Sigmoid colon (tissue), 7 donors: ENCODE measurements around the gene GRAMD1A. TPM values are rescaled to one million over a fixed set of nuclear protein-coding genes. Genes with fewer than 3 reads are reported as not detected.

Experiments
- DNase-seq: peaks from one replicate; pipeline ENCODE4 v3.0.0-alpha.2; 2019
- H3K27ac ChIP-seq, 4 donors: fragments of 200-600 bp; sonication (generic); one replicate each; pipeline ENCODE4 v1.5.1; 2016 to 2019; ENCODE audit warnings: mild to moderate bottlenecking in 1 of 4
- H3K27me3 ChIP-seq, 3 donors: fragments of 200-600 bp; sonication (generic); one replicate each; pipeline ENCODE4 v1.5.1; 2019; ENCODE audit warnings: mild to moderate bottlenecking in 1 of 3
- H3K36me3 ChIP-seq, 4 donors: fragments of 200-600 bp; sonication (generic); one replicate each; pipeline ENCODE4 v1.5.1; 2016 to 2019
- H3K4me1 ChIP-seq, 4 donors: fragments of 200-600 bp; sonication (generic); one replicate each; pipeline ENCODE4 v1.5.1; 2017 to 2019
- H3K4me3 ChIP-seq, 4 donors: fragments of 200-600 bp; sonication (generic); one replicate each; pipeline ENCODE4 v1.5.1; 2017 to 2019; ENCODE audit warnings: mild to moderate bottlenecking in 2 of 4, moderate library complexity in 1 of 4
- H3K9me3 ChIP-seq, 4 donors: fragments of 200-600 bp in 3 of 4; sonication (generic) in 3 of 4; one replicate each; pipeline versions ENCODE4 v1.5.1 to v1.6.1; 2013 to 2019
- CTCF ChIP-seq, 4 experiments: fragments of 450-650 bp in 3 of 4; fragments of 200-600 bp in 1 of 4; IDR thresholded peaks; one replicate each; pipeline ENCODE4 v1.5.1; 2016 to 2019; ENCODE audit warnings: antibody characterized with exemption in 4 of 4, mild to moderate bottlenecking in 3 of 4, moderate library complexity in 2 of 4
- EP300 ChIP-seq, 4 donors: sonication (generic); formaldehyde crosslinking; IDR thresholded peaks; one replicate each; pipeline ENCODE4 v1.6.1; 2017; ENCODE audit warnings: antibody characterized with exemption in 4 of 4
- POLR2A ChIP-seq, 2 donors: fragments of 450-650 bp; IDR thresholded peaks; one replicate each; pipeline ENCODE4 v1.6.1; 2016; ENCODE audit warnings: antibody characterized with exemption in 2 of 2, mild to moderate bottlenecking in 2 of 2, moderate library complexity in 2 of 2
- POLR2AphosphoS5 ChIP-seq, 4 donors: sonication (generic); formaldehyde crosslinking; IDR thresholded peaks; one replicate each; pipeline ENCODE4 v1.6.1; 2017; ENCODE audit warnings: antibody characterized with exemption in 4 of 4
- WGBS, 2 donors: extraction: QIAGEN DNeasy Blood & Tissue Kit; methylation state at CpG; one replicate each; pipeline ENCODE4 v1.1.7; 2013; 5-methylcytosine and 5-hydroxymethylcytosine counted together
- intact Hi-C: fragments of 100-400 bp; cut with DNase I; formaldehyde crosslinking; loops from one replicate; pipeline ENCODE4 v1.15.1; 2023
- polyA plus RNA-seq, 3 donors: library from polyadenylated mRNA; stranded (reverse); fragments of 200-250 nt; gene quantifications; one replicate each; pipeline ENCODE4 v1.2.3, GENCODE V29; 2013
- total RNA-seq, 4 donors: library from RNA; depleted of rRNA; stranded (reverse); fragments of >200 nt; gene quantifications; one replicate each; pipeline ENCODE4 v1.1.0, GENCODE V29; 2016
- donor health status: healthy with polysubstance abuse.
- donor health status: Bipolar disorder and iron deficiency.
- donor health status: healthy.

GRAMD1A gene
- total and polyA plus RNA-seq, 7 donors: 5.1 to 58.9 (median 30.3) TPM

GRCh38 chr19:35068941-35069634 is 69.0 kb downstream of the GRAMD1A start:
- intact Hi-C loops: loop anchor here (5.0 kb wide), 1 partner anchor 73 kb away; the partner anchor contains the start of gene FXYD7
- no peak for DNase-seq
- 74 to 83% methylated on average over 10 of the region's 10 CpGs for WGBS, 2 donors

GRCh38 chr19:35069696-35070095 is 69.6 kb downstream of the GRAMD1A start:
- intact Hi-C loops: loop anchor here (5.0 kb wide), 1 partner anchor 73 kb away; the partner anchor contains the start of gene FXYD7
- TF ChIP-seq EP300 (IDR thresholded peaks at IDR 0.05): no peak
- TF ChIP-seq POLR2A (IDR thresholded peaks at IDR 0.05): no peak
- no peak for TF ChIP-seq CTCF (IDR thresholded peaks at IDR 0.05)
- no peak overlapping the region for H3K27ac ChIP-seq
- H3K27me3 ChIP-seq: no peaks in the 10 kb centered on the region
- no peaks in the 10 kb centered on the region for H3K36me3 ChIP-seq
- H3K4me1 ChIP-seq: no peaks in the 10 kb centered on the region
- no peak overlapping the region for H3K4me3 ChIP-seq
- 72 to 83% methylated on average over 1 of the region's 1 CpG for WGBS, 2 donors
- H3K9me3 ChIP-seq: peaks cover 0 to 5% (median 0%) of the 10 kb centered on the region in 4 donors
- no peak for DNase-seq

More at GRCh38 chr19:35068941-35069634, 69.0 kb downstream of the GRAMD1A start:
- Histone ChIP-seq H3K9me3 (peaks cover 0 to 5% (median 0%) of the 10 kb centered on the region in 4 donors), H3K27me3 (no peaks in the 10 kb centered on the region), H3K4me3 (no peak overlapping the region), H3K27ac (no peak overlapping the region), H3K4me1 (no peaks in the 10 kb centered on the region), H3K36me3 (no peaks in the 10 kb centered on the region)
- no peak for TF ChIP-seq POLR2AphosphoS5 (IDR thresholded peaks at IDR 0.05)
- no peak for TF ChIP-seq POLR2A (IDR thresholded peaks at IDR 0.05)
- TF ChIP-seq EP300 (IDR thresholded peaks at IDR 0.05): no peak
- no peak for TF ChIP-seq CTCF (IDR thresholded peaks at IDR 0.05)

GRCh38 chr19:35070471-35070870 is 70.3 kb downstream of the GRAMD1A start:
- Histone ChIP-seq H3K9me3 (peaks cover 0 to 5% (median 0%) of the 10 kb centered on the region in 4 donors), H3K4me1 (no peaks in the 10 kb centered on the region), H3K36me3 (no peaks in the 10 kb centered on the region), H3K27me3 (no peaks in the 10 kb centered on the region), H3K4me3 (no peak overlapping the region), H3K27ac (no peak overlapping the region)
- no peak for TF ChIP-seq POLR2AphosphoS5 (IDR thresholded peaks at IDR 0.05)
- no peak for TF ChIP-seq EP300 (IDR thresholded peaks at IDR 0.05)
- TF ChIP-seq CTCF (IDR thresholded peaks at IDR 0.05): no peak
- no peak for TF ChIP-seq POLR2A (IDR thresholded peaks at IDR 0.05)
- intact Hi-C loops: no loop called here
- WGBS, 2 donors: 86 to 93% methylated on average over 3 of the region's 3 CpGs
- no peak for DNase-seq

- Histone ChIP-seq H3K4me3 (no peak overlapping the region), H3K27ac (no peak overlapping the region), H3K4me1 (no peaks in the 10 kb centered on the region), H3K36me3 (no peaks in the 10 kb centered on the region), H3K27me3 (no peaks in the 10 kb centered on the region), H3K9me3 (peaks cover 0 to 5% (median 0%) of the 10 kb centered on the region in 4 donors)
- WGBS, 2 donors: 71 to 80% methylated on average over 10 of the region's 10 CpGs
- TF ChIP-seq EP300 (IDR thresholded peaks at IDR 0.05) (no peak), POLR2A (IDR thresholded peaks at IDR 0.05) (no peak), CTCF (IDR thresholded peaks at IDR 0.05) (no peak), POLR2AphosphoS5 (IDR thresholded peaks at IDR 0.05) (no peak)
- intact Hi-C loops: no loop called here
- no peak for DNase-seq
Measured at GRCh38 chr19:35073516-35073915, 73.4 kb downstream of the GRAMD1A start.
